ENCODE data around the gene FAM241B.

The FAM241B gene

GRCh38 chr10:69653561-69653960 lies 23.5 kb downstream of the FAM241B start:
- CTCF ChIA-PET: interaction anchor here (0.7 to 2.9 kb wide), 5 partner anchors 9 to 150 kb away, joined by 3 to 11 read pairs (median 6); no protein-coding TSS in a partner anchor
- TF ChIP-seq ZNF76 (tag by site-specific recombination; IDR thresholded peaks at IDR 0.05; ENCODE audit: borderline replicate concordance, low read depth) (no peak), ZNF600 (tag by site-specific recombination; IDR thresholded peaks at IDR 0.05) (no peak), ZNF274 (IDR thresholded peaks at IDR 0.05; ENCODE audit: low read length) (no peak), ZNF274 (tag by site-specific recombination; IDR thresholded peaks at IDR 0.05; ENCODE audit: borderline replicate concordance) (no peak), RBAK (tag by site-specific recombination; IDR thresholded peaks at IDR 0.05) (no peak), ZNF341 (tag by site-specific recombination; IDR thresholded peaks at IDR 0.05; ENCODE audit: low read depth) (no peak), ZNF747 (tag by site-specific recombination; IDR thresholded peaks at IDR 0.05) (no peak), ZNF561 (tag by site-specific recombination; IDR thresholded peaks at IDR 0.05; ENCODE audit: borderline replicate concordance) (no peak), ZFP69B (tag by site-specific recombination; IDR thresholded peaks at IDR 0.05) (no peak), ZNF354C (tag by site-specific recombination; IDR thresholded peaks at IDR 0.05; ENCODE audit: borderline replicate concordance, low read depth) (no peak), ZNF37A (tag by site-specific recombination; IDR thresholded peaks at IDR 0.05) (no peak), ZNF335 (tag by site-specific recombination; conservative IDR thresholded peaks at IDR 0.05) (no peak), ZNF391 (tag by site-specific recombination; IDR thresholded peaks at IDR 0.05; ENCODE audit: borderline replicate concordance, low read depth) (no peak), ZBTB49 (tag by site-specific recombination; IDR thresholded peaks at IDR 0.05; ENCODE audit: low read depth) (no peak), ZSCAN23 (tag by site-specific recombination; IDR thresholded peaks at IDR 0.05) (no peak), ZBTB44 (tag by site-specific recombination; IDR thresholded peaks at IDR 0.05) (no peak), ZNF394 (tag by site-specific recombination; IDR thresholded peaks at IDR 0.05; ENCODE audit: borderline replicate concordance) (no peak), KLF7 (tag by site-specific recombination; IDR thresholded peaks at IDR 0.05; ENCODE audit: borderline replicate concordance) (no peak), ZIC2 (tag by site-specific recombination; IDR thresholded peaks at IDR 0.05) (no peak), ZNF184 (tag by site-specific recombination; IDR thresholded peaks at IDR 0.05) (no peak), MZF1 (tag by site-specific recombination; IDR thresholded peaks at IDR 0.05; ENCODE audit: borderline replicate concordance) (no peak)
- no peaks in the 10 kb centered on the region for H3K36me3 ChIP-seq (ENCODE audit: control insufficient read depth in 2 of 2, insufficient read depth in 1 of 2, low read length in 2 of 2)
- no peaks in the 10 kb centered on the region for H3K4me1 ChIP-seq (ENCODE audit: control insufficient read depth, insufficient read depth, low read length)
- H3K27ac ChIP-seq (ENCODE audit: extremely low read depth, low read depth, low read length): no peak overlapping the region
- H3K4me3 ChIP-seq (ENCODE audit: low read depth, low read length): no peak overlapping the region
- no peaks in the 10 kb centered on the region for H3K9me3 ChIP-seq (ENCODE audit: control insufficient read depth, insufficient read depth, low read depth, low read length)
- POLR2A ChIA-PET: no interaction called here

GRCh38 chr10:69655124-69655867 lies 25.2 kb downstream of the FAM241B start:
- H3K4me3 ChIP-seq (ENCODE audit: low read depth, low read length): no peak overlapping the region
- H3K27ac ChIP-seq (ENCODE audit: extremely low read depth, low read depth, low read length): no peak overlapping the region
- POLR2A ChIA-PET: no interaction called here
- CTCF ChIA-PET: interaction anchor here (0.6 to 2.9 kb wide), 3 partner anchors 10 to 480 kb away, joined by 4 to 11 read pairs (median 10); no protein-coding TSS in a partner anchor
- no peaks in the 10 kb centered on the region for H3K9me3 ChIP-seq (ENCODE audit: control insufficient read depth, insufficient read depth, low read depth, low read length)
- H3K4me1 ChIP-seq (ENCODE audit: control insufficient read depth, insufficient read depth, low read length): no peaks in the 10 kb centered on the region
- TF ChIP-seq ZNF121 (tag by site-specific recombination; IDR thresholded peaks at IDR 0.05) (no peak), ZNF248 (tag by site-specific recombination; IDR thresholded peaks at IDR 0.05) (no peak), ZNF548 (tag by site-specific recombination; IDR thresholded peaks at IDR 0.05) (no peak), ZNF354C (tag by site-specific recombination; IDR thresholded peaks at IDR 0.05; ENCODE audit: borderline replicate concordance, low read depth) (no peak), SETDB1 (IDR thresholded peaks at IDR 0.05; ENCODE audit: insufficient read length, low read length) (no peak), MZF1 (tag by site-specific recombination; IDR thresholded peaks at IDR 0.05; ENCODE audit: borderline replicate concordance) (no peak), ZNF112 (tag by site-specific recombination; IDR thresholded peaks at IDR 0.05) (no peak), SP7 (tag by site-specific recombination; IDR thresholded peaks at IDR 0.05) (no peak)
- no peaks in the 10 kb centered on the region for H3K36me3 ChIP-seq (ENCODE audit: control insufficient read depth in 2 of 2, insufficient read depth in 1 of 2, low read length in 2 of 2)
